Stimulated activated CD8-positive, alpha-beta memory T cell treated with anti-CD3 and anti-CD28 coated beads, Interleukin-12 subunit alpha, Interleukin-12 subunit beta, amount 100 ng/mL, for 4 hours (primary cell): ENCODE results near the gene HAPLN1.

Source experiments
- DNase-seq: peaks from one replicate; pipeline ENCODE4 v3.0.0-alpha.2; 2020; ENCODE audit warnings: low read depth

Gene HAPLN1

GRCh38 chr5:83718195-83718825 is 2.3 kb downstream of the HAPLN1 start:
- DNase-seq: no peak

- DNase-seq: no peak
Observed at GRCh38 chr5:83715236-83716065, 5.2 kb downstream of the HAPLN1 start.

- no peak for DNase-seq
Observed at GRCh38 chr5:83714810-83715209, 5.8 kb downstream of the HAPLN1 start.

GRCh38 chr5:83711982-83712601 is 8.6 kb downstream of the HAPLN1 start:
- DNase-seq: no peak

GRCh38 chr5:83709973-83710372 is 10.7 kb downstream of the HAPLN1 start:
- no peak for DNase-seq

GRCh38 chr5:83708170-83708569 is 12.5 kb downstream of the HAPLN1 start:
- no peak for DNase-seq

GRCh38 chr5:83703059-83703458 is 17.6 kb downstream of the HAPLN1 start:
- no peak for DNase-seq

- no peak for DNase-seq
Observed at GRCh38 chr5:83701886-83702285, 18.8 kb downstream of the HAPLN1 start.

- DNase-seq: no peak
Observed at GRCh38 chr5:83689881-83690280, 30.8 kb downstream of the HAPLN1 start.

- DNase-seq: no peak
Observed at GRCh38 chr5:83688281-83688680, 32.4 kb downstream of the HAPLN1 start.

- DNase-seq: no peak
Observed at GRCh38 chr5:83687124-83687619, 33.5 kb downstream of the HAPLN1 start.

GRCh38 chr5:83686251-83686650 is 34.4 kb downstream of the HAPLN1 start:
- DNase-seq: no peak

GRCh38 chr5:83683836-83684235 is 36.8 kb downstream of the HAPLN1 start:
- DNase-seq: no peak

GRCh38 chr5:83672646-83673045 is 48.0 kb downstream of the HAPLN1 start:
- DNase-seq: no peak

GRCh38 chr5:83672158-83672557 is 48.5 kb downstream of the HAPLN1 start:
- DNase-seq: no peak

- DNase-seq: no peak
Observed at GRCh38 chr5:83665631-83666030, 55.0 kb downstream of the HAPLN1 start.

- DNase-seq: no peak
Observed at GRCh38 chr5:83662558-83662957, 58.1 kb downstream of the HAPLN1 start.

- no peak for DNase-seq
Observed at GRCh38 chr5:83657807-83658525, 62.7 kb downstream of the HAPLN1 start.

GRCh38 chr5:83654427-83654994 is 66.1 kb downstream of the HAPLN1 start:
- no peak for DNase-seq

- DNase-seq: no peak
Observed at GRCh38 chr5:83653669-83654068, 67.0 kb downstream of the HAPLN1 start.

- DNase-seq: no peak
Observed at GRCh38 chr5:83645936-83646335, 74.7 kb downstream of the HAPLN1 start.

- DNase-seq: no peak
Observed at GRCh38 chr5:83644301-83644700, 76.4 kb downstream of the HAPLN1 start.
